Thyroid gland (tissue), 4 donors: ENCODE results near the gene FSIP1. TPM values are rescaled to one million over a fixed set of nuclear protein-coding genes. Genes with fewer than 3 reads are reported as not detected.

ENCODE experiments used
- DNase-seq, 2 donors: peaks; one replicate each; pipeline ENCODE4 v3.0.0-alpha.2; 2019
- H3K27ac ChIP-seq, 3 donors: fragments of 200-600 bp; sonication (generic); 1 replicate in 2 of 3; 2 replicates in 1 of 3; pipeline ENCODE4 v1.5.1; 2016 to 2019; ENCODE audit warnings: mild to moderate bottlenecking in 1 of 3, moderate library complexity in 1 of 3
- H3K27me3 ChIP-seq: fragments of 200-600 bp; sonication (generic); one replicate; pipeline ENCODE4 v1.5.1; 2019
- H3K36me3 ChIP-seq, 2 donors: fragments of 200-600 bp; sonication (generic); one replicate each; pipeline ENCODE4 v1.5.1; 2016 to 2019
- H3K4me1 ChIP-seq, 2 donors: fragments of 200-600 bp; sonication (generic); one replicate each; pipeline ENCODE4 v1.5.1; 2017 to 2019
- H3K4me3 ChIP-seq, 3 donors: fragments of 200-600 bp; sonication (generic); replicated peaks in 1 of 3; 1 replicate in 2 of 3; 2 replicates in 1 of 3; pipeline ENCODE4 v1.5.1; 2016; ENCODE audit warnings: mild to moderate bottlenecking in 1 of 3
- H3K9me3 ChIP-seq: fragments of 200-600 bp; sonication (generic); one replicate; pipeline ENCODE4 v1.5.1; 2017
- CTCF ChIP-seq, 6 experiments: fragments of 200-600 bp in 3 of 6; fragments of 450-650 bp in 3 of 6; sonication (generic) in 3 of 6; IDR thresholded peaks; one replicate each; pipeline ENCODE4 v1.5.1; 2016 to 2019; ENCODE audit warnings: antibody characterized with exemption in 6 of 6, mild to moderate bottlenecking in 2 of 6, inconsistent platforms in 1 of 6, moderate library complexity in 1 of 6
- POLR2A ChIP-seq, 2 donors: fragments of 450-650 bp; IDR thresholded peaks; one replicate each; pipeline ENCODE4 v1.6.1; 2017; ENCODE audit warnings: antibody characterized with exemption in 2 of 2, mild to moderate bottlenecking in 2 of 2, moderate library complexity in 1 of 2
- WGBS, 2 donors: methylation state at CpG; one replicate each; pipeline ENCODE4 v1.1.5; 2017; 5-methylcytosine and 5-hydroxymethylcytosine counted together
- intact Hi-C: fragments of 100-400 bp; cut with DNase I; formaldehyde crosslinking; loops from one replicate; pipeline ENCODE4 v1.15.1; 2023
- total RNA-seq, 4 donors: library from RNA; depleted of rRNA; stranded (reverse); fragments of >200 nt; gene quantifications; one replicate each; pipeline ENCODE4 v1.2.3, GENCODE V29; 2016

FSIP1 gene
- total RNA-seq, 4 donors from 2014 or later: 0.94 to 2.5 (median 1.5) TPM

GRCh38 chr15:39554746-39555387 lies 227.8 kb downstream of the FSIP1 start:
- no peak for DNase-seq
- TF ChIP-seq POLR2A (IDR thresholded peaks at IDR 0.05): no peak
- TF ChIP-seq CTCF (IDR thresholded peaks at IDR 0.05): no peak
- Histone ChIP-seq H3K27me3 (no peaks in the 10 kb centered on the region), H3K9me3 (no peaks in the 10 kb centered on the region), H3K4me1 (peaks cover 0 to 5% of the 10 kb centered on the region in 2 donors), H3K36me3 (no peaks in the 10 kb centered on the region), H3K4me3 (no peak overlapping the region), H3K27ac (no peak overlapping the region)
- intact Hi-C loops: no loop called here

- H3K4me1 ChIP-seq: peaks cover 0 to 5% of the 10 kb centered on the region in 2 donors
- intact Hi-C loops: no loop called here
- DNase-seq: peak; percentile 5 to 8
- TF ChIP-seq POLR2A (IDR thresholded peaks at IDR 0.05): no peak
- no peak for TF ChIP-seq CTCF (IDR thresholded peaks at IDR 0.05)
- H3K9me3 ChIP-seq: no peaks in the 10 kb centered on the region
- 33 to 46% methylated on average over 2 of the region's 2 CpGs for WGBS, 2 donors
- no peak overlapping the region for H3K4me3 ChIP-seq
- H3K27me3 ChIP-seq: no peaks in the 10 kb centered on the region
- H3K36me3 ChIP-seq: no peaks in the 10 kb centered on the region
- no peak overlapping the region for H3K27ac ChIP-seq
Observed at GRCh38 chr15:39553947-39554693, 228.5 kb downstream of the FSIP1 start.

- Histone ChIP-seq H3K9me3 (no peaks in the 10 kb centered on the region), H3K36me3 (no peaks in the 10 kb centered on the region), H3K27me3 (no peaks in the 10 kb centered on the region), H3K27ac (no peak overlapping the region), H3K4me3 (no peak overlapping the region), H3K4me1 (peaks cover 0 to 5% of the 10 kb centered on the region in 2 donors)
- intact Hi-C loops: no loop called here
- TF ChIP-seq POLR2A (IDR thresholded peaks at IDR 0.05) (no peak), CTCF (IDR thresholded peaks at IDR 0.05) (no peak)
- no peak for DNase-seq
- 75 to 88% methylated on average over 2 of the region's 2 CpGs for WGBS, 2 donors
Observed at GRCh38 chr15:39552556-39552955, 230.1 kb downstream of the FSIP1 start.

- DNase-seq: no peak
- WGBS, 2 donors: 92 to 95% methylated on average over 2 of the region's 2 CpGs
- intact Hi-C loops: no loop called here
- Histone ChIP-seq H3K27ac (no peak overlapping the region), H3K27me3 (no peaks in the 10 kb centered on the region), H3K4me1 (peaks cover 0 to 5% of the 10 kb centered on the region in 2 donors), H3K4me3 (no peak overlapping the region), H3K36me3 (no peaks in the 10 kb centered on the region), H3K9me3 (no peaks in the 10 kb centered on the region)
- no peak for TF ChIP-seq POLR2A (IDR thresholded peaks at IDR 0.05)
- no peak for TF ChIP-seq CTCF (IDR thresholded peaks at IDR 0.05)
Observed at GRCh38 chr15:39551476-39551875, 231.2 kb downstream of the FSIP1 start.

Other genes starting within 250 kb of the FSIP1 start
- gene THBS1, start 201.8 kb downstream of the FSIP1 start, total RNA-seq: 100 to 1,000 TPM in 1 of 4 donors, 10 to 100 TPM in 3; 15.3 to 155 (median 57.8) TPM
- gene GPR176, start 137.4 kb upstream of the FSIP1 start, total RNA-seq: 10 to 100 TPM in 1 of 4 donors, 1 to 10 TPM in 3; 4.3 to 15.0 (median 7.9) TPM
- 10 to 100 TPM; 50.9 to 71.2 (median 62.2) TPM for gene EIF2AK4, start 151.3 kb upstream of the FSIP1 start, total RNA-seq